ENCODE data around the gene LMNB1. TPM values are rescaled to one million over a fixed set of nuclear protein-coding genes. Genes with fewer than 3 reads are reported as not detected.

LMNB1 gene
- total and polyA plus RNA-seq, 2 of the 13 experiments (the other 11 are each of a cell fraction or from before 2014, with no cell fraction given) = 12.5 to 159 TPM

GRCh38 chr5:126780165-126780827 lies 3.4 kb downstream of the LMNB1 start (continued):
- TF ChIP-seq ZNF142 (CRISPR knock-in tag; IDR thresholded peaks at IDR 0.05) (no peak), STAG1 (CRISPR knock-in tag; IDR thresholded peaks at IDR 0.05) (peak; percentile 69), SIN3A (IDR thresholded peaks at IDR 0.05; ENCODE audit: borderline replicate concordance, low read depth, low read length) (no peak), ZMYM2 (CRISPR knock-in tag; IDR thresholded peaks at IDR 0.05) (no peak), HIVEP1 (CRISPR knock-in tag; IDR thresholded peaks at IDR 0.05) (no peak), ONECUT2 (CRISPR knock-in tag; IDR thresholded peaks at IDR 0.05) (peak; percentile 18; the same call in 1 of the 2 replicates)
- TF ChIP-seq, protein P1, sequence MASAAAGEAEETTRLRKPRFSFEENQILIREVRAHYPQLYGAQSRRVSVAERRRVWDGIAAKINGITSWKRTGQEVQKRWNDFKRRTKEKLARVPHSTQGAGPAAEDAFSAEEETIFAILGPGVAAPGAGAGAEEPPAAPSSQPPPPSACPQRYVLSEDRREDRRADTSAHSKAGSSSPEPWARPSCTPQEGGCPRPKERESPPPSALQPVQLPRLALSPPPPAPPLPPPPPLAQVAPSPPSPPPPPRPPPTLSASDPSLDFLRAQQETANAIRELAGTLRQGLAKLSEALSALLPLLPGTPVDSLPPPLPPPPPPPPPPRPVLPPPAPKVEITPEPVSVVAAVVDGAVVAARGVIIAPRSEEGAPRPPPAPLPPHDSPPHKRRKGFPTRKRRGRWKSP (CRISPR knock-in tag; IDR thresholded peaks at IDR 0.05) = no peak
